Mesendoderm (in vitro differentiated cells): ENCODE measurements around the gene CFAP70. TPM values are rescaled to one million over a fixed set of nuclear protein-coding genes. Genes with fewer than 3 reads are reported as not detected.
A peak's percentile ranks its signal among the peaks of the same experiment; 100 is the strongest.

ENCODE experiments used
- DNase-seq: peaks from one replicate; pipeline ENCODE4 v3.0.0; 2013
- H2AK5ac ChIP-seq: 2 replicates; pipeline ENCODE4 v1.6.1; 2013; ENCODE audit warnings: low read length, inconsistent platforms
- H2BK120ac ChIP-seq: 2 replicates; pipeline ENCODE4 v1.6.1; 2013; ENCODE audit warnings: low read depth, mild to moderate bottlenecking, low read length, moderate library complexity, mixed read lengths
- H2BK15ac ChIP-seq: replicated peaks from 2 replicates; pipeline ENCODE4 v1.6.1; 2013; ENCODE audit warnings: low read depth, mild to moderate bottlenecking, moderate library complexity
- H2BK5ac ChIP-seq: 2 replicates; pipeline ENCODE4 v1.6.1; 2013; ENCODE audit warnings: low read length, inconsistent platforms
- H3K18ac ChIP-seq: 2 replicates; pipeline ENCODE4 v1.6.1; 2013; ENCODE audit warnings: mild to moderate bottlenecking, low read length, mixed read lengths
- H3K23ac ChIP-seq: one replicate; pipeline ENCODE4 v1.6.1; 2013; ENCODE audit warnings: low read length
- H3K27ac ChIP-seq: 2 replicates; pipeline ENCODE4 v1.5.1; 2013; ENCODE audit warnings: low read depth, mild to moderate bottlenecking, inconsistent platforms, low read length, moderate library complexity
- H3K27me3 ChIP-seq: 2 replicates; pipeline ENCODE4 v1.6.1; 2013; ENCODE audit warnings: low read length, control low read depth, mild to moderate bottlenecking, inconsistent platforms; ENCODE audit not compliant: insufficient read depth, poor library complexity
- H3K36me3 ChIP-seq: 2 replicates; pipeline ENCODE4 v1.6.1; 2013; ENCODE audit warnings: low read length, inconsistent platforms; ENCODE audit not compliant: control insufficient read depth, insufficient read depth
- H3K4ac ChIP-seq: one replicate; pipeline ENCODE4 v1.6.1; 2013; ENCODE audit warnings: low read depth, mild to moderate bottlenecking, low read length, moderate library complexity
- H3K4me1 ChIP-seq: 2 replicates; pipeline ENCODE4 v1.6.1; 2013; ENCODE audit warnings: low read depth, low read length, inconsistent platforms; ENCODE audit not compliant: control insufficient read depth
- H3K4me2 ChIP-seq: 2 replicates; pipeline ENCODE4 v1.6.1; 2013; ENCODE audit warnings: low read length
- H3K4me3 ChIP-seq: 2 replicates; pipeline ENCODE4 v1.5.1; 2013; ENCODE audit warnings: mild to moderate bottlenecking, low read length
- H3K56ac ChIP-seq: one replicate; pipeline ENCODE4 v1.6.1; 2013; ENCODE audit warnings: low read length
- H3K79me1 ChIP-seq: 2 replicates; pipeline ENCODE4 v1.6.1; 2013; ENCODE audit warnings: low read length, inconsistent platforms
- H3K79me2 ChIP-seq: 2 replicates; pipeline ENCODE4 v1.6.1; 2013; ENCODE audit warnings: mild to moderate bottlenecking, low read length; ENCODE audit not compliant: control insufficient read depth, insufficient read depth
- H3K9ac ChIP-seq: 2 replicates; pipeline ENCODE4 v1.6.1; 2013; ENCODE audit warnings: low read length, inconsistent platforms
- H4K5ac ChIP-seq: one replicate; pipeline ENCODE4 v1.6.1; 2013; ENCODE audit warnings: low read length
- H4K8ac ChIP-seq: one replicate; pipeline ENCODE4 v1.6.1; 2013; ENCODE audit warnings: low read depth, mild to moderate bottlenecking, control low read depth, low read length, moderate library complexity
- WGBS: extraction: QIAGEN DNeasy Blood & Tissue Kit; methylation state at CpG from one replicate; pipeline ENCODE4 v1.1.7; 2013; ENCODE audit warnings: low lambda C conversion rate, missing lambda C conversion rate; ENCODE audit not compliant: insufficient coverage; ENCODE audit errors: extremely low coverage; 5-methylcytosine and 5-hydroxymethylcytosine counted together
- polyA plus RNA-seq, 2 experiments: library from polyadenylated mRNA; stranded (reverse); fragments of 200-250 nt; gene quantifications; one replicate each; pipeline ENCODE4 v1.2.3, GENCODE V29; 2013

Gene CFAP70
- 0.07 TPM for polyA plus RNA-seq (2013, experiment 1 of 2)
- polyA plus RNA-seq (2013, experiment 2 of 2) = 0.10 TPM

DNA sequence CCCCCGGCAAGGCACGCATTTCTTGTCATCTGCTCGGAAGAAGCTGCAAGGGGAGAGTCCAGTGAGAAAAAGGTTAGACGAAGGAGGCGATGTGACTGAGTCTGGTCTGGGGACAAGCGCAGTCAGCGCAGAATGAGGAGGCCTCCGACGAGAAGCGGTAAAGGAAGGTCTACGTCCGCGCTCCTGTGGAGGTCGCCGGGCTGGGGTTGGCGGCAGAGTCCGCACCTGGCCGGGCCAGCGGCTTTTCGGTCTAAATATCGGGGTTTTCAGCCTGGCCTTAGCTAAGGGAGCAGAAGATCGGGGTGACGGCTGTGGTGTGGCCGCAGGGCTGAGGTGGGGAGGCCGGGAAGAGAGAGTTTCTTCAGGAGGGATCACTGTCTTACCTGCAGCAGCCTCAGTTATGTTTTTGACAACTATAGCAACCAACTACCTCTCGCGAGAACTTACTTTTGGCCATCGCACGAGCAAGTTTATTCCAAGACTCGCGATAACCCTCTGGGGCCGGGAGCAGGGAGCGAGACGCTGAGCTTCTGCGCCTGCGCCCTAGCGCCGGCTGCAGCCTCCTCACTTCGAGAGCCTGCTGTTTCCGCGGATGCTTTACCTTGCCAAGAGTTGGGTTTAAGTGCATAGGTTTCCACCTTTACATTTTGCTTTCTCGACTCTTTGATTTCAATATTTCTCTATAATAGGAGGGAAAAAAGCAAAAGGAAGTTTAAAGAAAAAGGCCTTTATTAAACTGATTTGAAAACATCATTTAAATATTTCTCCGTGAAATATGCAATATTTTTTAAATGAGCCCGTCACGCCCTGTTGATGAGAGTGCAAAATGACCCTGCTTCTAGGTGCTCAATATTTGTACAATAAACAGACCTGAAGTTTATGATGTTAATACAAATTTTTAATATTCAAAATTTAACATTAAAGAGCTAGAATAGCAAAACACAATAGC lies at the start of gene CFAP70:
Gene CFAP70, minus strand, starts transcription at position 534 of the 949 bp plus-strand sequence. CDS start 4,068 bp downstream, outside the sequence.
- H3K4me3 ChIP-seq = peak within 1 kb of the TSS; percentile 59
- no peak within 1 kb of the TSS for H3K18ac ChIP-seq
- peak within 1 kb of the TSS; percentile 33 for H4K5ac ChIP-seq
- no peak within 1 kb of the TSS for H2AK5ac ChIP-seq
- peak within 1 kb of the TSS; percentile 68 for H3K4me2 ChIP-seq
- no peak within 1 kb of the TSS for H4K8ac ChIP-seq
- peaks cover 2% of the 10 kb centered on the region for H3K27me3 ChIP-seq
- DNase-seq = peak; percentile 99
- H3K27ac ChIP-seq = no peak within 1 kb of the TSS
- H3K4me1 ChIP-seq = no peaks in the 10 kb centered on the region
- no peak within 1 kb of the TSS for H3K4ac ChIP-seq
- peak within 1 kb of the TSS; percentile 78 for H3K56ac ChIP-seq
- H3K36me3 ChIP-seq = no peaks in the 10 kb centered on the region
- H3K79me2 ChIP-seq = no peaks in the 10 kb centered on the region
- no peak within 1 kb of the TSS for H3K23ac ChIP-seq
- H2BK15ac ChIP-seq = no peak within 1 kb of the TSS
- WGBS = no CpG with 5 or more reads among the region's 45 CpGs
- H3K9ac ChIP-seq = peak within 1 kb of the TSS; percentile 67
- H2BK5ac ChIP-seq = no peak within 1 kb of the TSS
- H2BK120ac ChIP-seq = no peak within 1 kb of the TSS
- H3K79me1 ChIP-seq = no peaks in the 10 kb centered on the region

GRCh38 chr10:73408061-73408460 lies 49.4 kb upstream of the CFAP70 start:
- no peak overlapping the region for H4K5ac ChIP-seq
- no peak overlapping the region for H4K8ac ChIP-seq
- peaks cover 22% of the 10 kb centered on the region for H3K79me2 ChIP-seq
- H3K23ac ChIP-seq = no peak overlapping the region
- no peaks in the 10 kb centered on the region for H3K27me3 ChIP-seq
- no peak overlapping the region for H2BK5ac ChIP-seq
- no peak overlapping the region for H3K4me3 ChIP-seq
- no peak overlapping the region for H2AK5ac ChIP-seq
- H2BK120ac ChIP-seq = peak overlapping the region; percentile 21
- peaks cover 2% of the 10 kb centered on the region for H3K4me1 ChIP-seq
- peaks cover 9% of the 10 kb centered on the region for H3K79me1 ChIP-seq
- no peak overlapping the region for H3K4ac ChIP-seq
- no peak overlapping the region for H3K27ac ChIP-seq
- DNase-seq = no peak
- no peak overlapping the region for H3K18ac ChIP-seq
- no peak overlapping the region for H3K4me2 ChIP-seq
- WGBS = no CpG with 5 or more reads among the region's 5 CpGs
- no peaks in the 10 kb centered on the region for H3K36me3 ChIP-seq
- no peak overlapping the region for H2BK15ac ChIP-seq
- no peak overlapping the region for H3K9ac ChIP-seq
- no peak overlapping the region for H3K56ac ChIP-seq

GRCh38 chr10:73407495-73407894 lies 48.8 kb upstream of the CFAP70 start:
- peaks cover 6% of the 10 kb centered on the region for H3K79me1 ChIP-seq
- WGBS = no CpG with 5 or more reads among the region's 1 CpG

DNA sequence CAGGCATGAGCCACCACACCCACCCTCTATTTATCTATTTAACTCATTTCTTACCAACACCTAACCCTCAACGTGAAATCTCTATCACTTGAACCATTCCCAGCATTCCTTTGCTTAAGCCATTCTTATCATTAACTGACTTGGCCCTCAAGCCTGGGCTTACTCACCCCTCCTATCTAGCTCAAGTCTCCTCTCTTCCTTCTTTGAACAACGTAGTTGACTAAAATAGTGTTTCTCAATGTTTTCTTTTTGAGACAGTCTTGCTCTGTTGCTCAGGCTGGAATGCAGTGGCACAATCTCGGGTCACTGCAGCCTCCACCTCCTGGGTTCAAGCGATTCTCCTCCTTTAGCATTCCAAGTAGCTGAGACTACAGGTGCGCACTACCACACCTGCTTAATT lies 48.2 kb upstream of the CFAP70 start:
- H4K8ac ChIP-seq = no peak overlapping the region
- H3K79me2 ChIP-seq = peaks cover 18% of the 10 kb centered on the region
- no peak overlapping the region for H2AK5ac ChIP-seq
- H3K4me2 ChIP-seq = no peak overlapping the region
- no peak overlapping the region for H3K18ac ChIP-seq
- no peaks in the 10 kb centered on the region for H3K36me3 ChIP-seq
- H3K56ac ChIP-seq = no peak overlapping the region
- no peak overlapping the region for H2BK120ac ChIP-seq
- no peaks in the 10 kb centered on the region for H3K4me1 ChIP-seq
- H3K9ac ChIP-seq = no peak overlapping the region
- DNase-seq = peak; percentile 29
- H3K79me1 ChIP-seq = peaks cover 6% of the 10 kb centered on the region
- H2BK5ac ChIP-seq = no peak overlapping the region
- WGBS = 100% methylated on average over 1 of the region's 5 CpGs
- no peak overlapping the region for H3K4me3 ChIP-seq
- no peak overlapping the region for H3K4ac ChIP-seq
- no peak overlapping the region for H3K23ac ChIP-seq
- H3K27me3 ChIP-seq = no peaks in the 10 kb centered on the region
- H3K27ac ChIP-seq = no peak overlapping the region
- H4K5ac ChIP-seq = no peak overlapping the region
- no peak overlapping the region for H2BK15ac ChIP-seq

More at GRCh38 chr10:73407495-73407894, 48.8 kb upstream of the CFAP70 start:
- Histone ChIP-seq H3K36me3 (no peaks in the 10 kb centered on the region), H2BK5ac (no peak overlapping the region), H3K18ac (no peak overlapping the region), H3K27ac (no peak overlapping the region), H2BK15ac (no peak overlapping the region), H3K4me2 (no peak overlapping the region), H3K9ac (no peak overlapping the region), H2AK5ac (no peak overlapping the region), H4K8ac (no peak overlapping the region), H3K56ac (no peak overlapping the region), H3K79me2 (peaks cover 18% of the 10 kb centered on the region), H3K4me1 (no peaks in the 10 kb centered on the region), H2BK120ac (no peak overlapping the region), H3K27me3 (no peaks in the 10 kb centered on the region), H3K4me3 (no peak overlapping the region), H3K23ac (no peak overlapping the region), H4K5ac (no peak overlapping the region), H3K4ac (no peak overlapping the region)
- DNase-seq = no peak

DNA sequence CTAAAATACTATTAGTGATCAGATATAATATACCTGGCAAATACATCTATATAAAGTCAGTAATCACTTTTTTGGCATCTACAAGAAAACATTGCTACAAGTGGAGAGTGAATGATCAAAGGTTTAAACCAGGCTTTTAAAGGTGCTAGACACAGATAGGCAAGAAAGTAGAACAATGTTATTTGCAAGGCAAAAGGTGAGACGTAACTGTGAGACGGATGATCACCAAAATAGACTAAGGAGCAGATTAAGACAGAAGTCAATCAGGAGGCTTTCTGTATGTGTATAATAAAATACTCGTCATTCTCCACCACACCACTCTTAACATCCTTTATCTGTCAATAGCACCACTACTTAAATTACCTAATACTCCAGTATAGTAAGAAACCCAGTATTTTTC lies 46.9 kb upstream of the CFAP70 start:
- Histone ChIP-seq H3K4ac (no peak overlapping the region), H2BK5ac (no peak overlapping the region), H3K23ac (no peak overlapping the region), H3K79me1 (peaks cover 6% of the 10 kb centered on the region), H3K4me2 (no peak overlapping the region), H3K18ac (no peak overlapping the region), H2BK15ac (no peak overlapping the region), H3K4me1 (no peaks in the 10 kb centered on the region), H3K9ac (no peak overlapping the region), H3K56ac (no peak overlapping the region), H4K8ac (no peak overlapping the region), H3K36me3 (no peaks in the 10 kb centered on the region), H3K79me2 (peaks cover 16% of the 10 kb centered on the region), H3K27ac (no peak overlapping the region), H3K27me3 (no peaks in the 10 kb centered on the region), H3K4me3 (no peak overlapping the region), H2BK120ac (no peak overlapping the region), H4K5ac (no peak overlapping the region), H2AK5ac (no peak overlapping the region)
- DNase-seq = peak; percentile 70
- no CpG with 5 or more reads among the region's 3 CpGs for WGBS
